Activated T-helper 1 cell treated with anti-CD3 and anti-CD28 coated beads, Interleukin-12 subunit alpha, Interleukin-12 subunit beta, Interleukin-2, Interleukin-4 antibody, amounts not matched to agents 30 ng/mL and 10 ng/mL and 1 ng/mL, durations not matched to agents 14 hours and 24 hours and 36 hours (primary cell): ENCODE data around the gene COL23A1. TPM values are rescaled to one million over a fixed set of nuclear protein-coding genes. Genes with fewer than 3 reads are reported as not detected.

Source experiments
- DNase-seq: peaks from one replicate; pipeline ENCODE4 v3.0.0; 2021; ENCODE audit warnings: low spot score
- H3K27ac Mint-ChIP-seq: one replicate; pipeline ENCODE4 v1.8.0; 2021; ENCODE audit warnings: mild to moderate bottlenecking, mixed read lengths
- H3K27me3 Mint-ChIP-seq: one replicate; pipeline ENCODE4 v1.8.0; 2022; ENCODE audit warnings: mild to moderate bottlenecking, moderate library complexity, mixed read lengths; ENCODE audit not compliant: insufficient read depth
- H3K36me3 Mint-ChIP-seq: one replicate; pipeline ENCODE4 v1.8.0; 2021; ENCODE audit warnings: low read depth, mixed read lengths
- H3K4me1 Mint-ChIP-seq: one replicate; pipeline ENCODE4 v1.8.0; 2021; ENCODE audit warnings: low read depth, mixed read lengths
- H3K4me3 Mint-ChIP-seq: one replicate; pipeline ENCODE4 v1.8.0; 2021; ENCODE audit warnings: mild to moderate bottlenecking, moderate library complexity, mixed read lengths
- H3K9me3 Mint-ChIP-seq: one replicate; pipeline ENCODE4 v1.8.0; 2021; ENCODE audit warnings: mixed read lengths
- intact Hi-C: fragments of 100-400 bp; cut with micrococcal nuclease; formaldehyde crosslinking; loops from one replicate; pipeline ENCODE4 v1.15.1; 2024
- total RNA-seq: library from RNA; stranded (reverse); gene quantifications from 2 replicates; pipeline ENCODE4 v1.2.3, GENCODE V29; 2022

Gene COL23A1
- total RNA-seq, 1 donor from 2014 or later = not detected

GRCh38 chr5:178207183-178207916 is 382.8 kb downstream of the COL23A1 start:
- H3K4me3 Mint-ChIP-seq = peak overlapping the region; percentile 88
- peak overlapping the region; percentile 36 for H3K27ac Mint-ChIP-seq
- peaks cover 47% of the 10 kb centered on the region for H3K4me1 Mint-ChIP-seq
- H3K36me3 Mint-ChIP-seq = peaks cover 65% of the 10 kb centered on the region
- peaks cover 2% of the 10 kb centered on the region for H3K27me3 Mint-ChIP-seq
- intact Hi-C loops = loop anchor here (10.0 kb wide), 2 partner anchors 1183 to 1407 kb away; partner anchors contain the start of gene ZNF346
- no peaks in the 10 kb centered on the region for H3K9me3 Mint-ChIP-seq
- DNase-seq = no peak

GRCh38 chr5:178206166-178207101 is 383.8 kb downstream of the COL23A1 start:
- H3K4me3 Mint-ChIP-seq = peak overlapping the region; percentile 88
- H3K27ac Mint-ChIP-seq = peak overlapping the region; percentile 76
- peaks cover 2% of the 10 kb centered on the region for H3K27me3 Mint-ChIP-seq
- H3K36me3 Mint-ChIP-seq = peaks cover 58% of the 10 kb centered on the region
- peaks cover 47% of the 10 kb centered on the region for H3K4me1 Mint-ChIP-seq
- DNase-seq = no peak
- intact Hi-C loops = loop anchor here (10.0 kb wide), 2 partner anchors 1182 to 1408 kb away; partner anchors contain the start of gene ZNF346
- no peaks in the 10 kb centered on the region for H3K9me3 Mint-ChIP-seq

DNA sequence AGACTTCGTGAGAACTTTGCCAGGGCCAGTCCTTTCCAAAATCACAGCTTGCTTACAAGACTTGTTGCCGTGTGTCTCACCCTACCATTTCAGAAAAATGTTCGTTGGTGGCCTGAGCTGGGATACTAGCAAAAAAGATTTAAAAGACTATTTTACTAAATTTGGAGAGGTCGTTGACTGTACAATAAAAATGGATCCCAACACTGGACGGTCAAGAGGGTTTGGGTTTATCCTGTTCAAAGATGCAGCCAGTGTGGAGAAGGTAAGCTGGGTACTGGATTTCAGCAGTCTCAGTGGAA is 384.5 kb downstream of the COL23A1 start:
- H3K9me3 Mint-ChIP-seq = no peaks in the 10 kb centered on the region
- H3K4me3 Mint-ChIP-seq = peak overlapping the region; percentile 88
- H3K27ac Mint-ChIP-seq = peak overlapping the region; percentile 76
- intact Hi-C loops = loop anchor here (10.0 kb wide), 2 partner anchors 1181 to 1409 kb away; partner anchors contain the start of gene ZNF346
- no peak for DNase-seq
- peaks cover 47% of the 10 kb centered on the region for H3K4me1 Mint-ChIP-seq
- peaks cover 2% of the 10 kb centered on the region for H3K27me3 Mint-ChIP-seq
- H3K36me3 Mint-ChIP-seq = peaks cover 50% of the 10 kb centered on the region

DNA sequence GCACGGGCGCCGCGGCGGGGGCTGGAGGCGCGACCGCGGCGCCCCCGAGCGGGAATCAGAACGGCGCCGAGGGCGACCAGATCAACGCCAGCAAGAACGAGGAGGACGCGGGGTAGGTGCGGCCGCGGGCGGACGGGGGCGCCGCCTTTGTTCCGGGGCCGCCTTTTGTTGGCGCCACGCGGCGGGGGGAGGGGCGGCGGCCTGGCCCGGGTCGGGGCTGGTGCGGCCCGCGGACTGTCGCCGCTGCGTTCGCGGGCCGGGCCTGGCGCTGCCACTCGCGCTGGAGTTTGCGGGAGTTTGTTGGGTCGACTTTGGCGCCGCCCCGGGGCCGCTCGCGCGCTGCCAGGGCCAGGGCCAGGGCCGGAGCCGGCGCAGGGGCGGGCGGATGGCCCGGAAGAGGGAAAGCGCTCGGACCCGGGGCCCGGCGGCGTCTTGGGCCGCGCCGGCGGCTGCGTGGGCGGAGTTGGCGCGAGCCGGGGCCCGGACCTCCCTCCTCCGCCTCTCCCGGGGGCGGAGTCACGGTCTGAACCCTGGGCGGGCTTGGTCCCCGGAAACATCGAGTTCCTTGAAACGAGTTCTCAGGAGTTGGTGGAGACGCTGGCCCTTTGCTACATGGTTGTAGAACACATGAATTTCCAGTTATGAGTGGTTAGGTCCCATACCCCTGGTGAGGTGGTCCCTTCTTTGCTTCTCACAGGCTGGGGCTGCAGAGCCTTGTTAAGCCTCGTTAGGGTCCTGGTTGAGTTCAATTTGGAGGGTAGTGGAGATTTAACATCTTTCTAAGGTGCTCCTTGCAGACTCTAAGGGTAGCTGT is 385.1 kb downstream of the COL23A1 start:
- peaks cover 45% of the 10 kb centered on the region for H3K36me3 Mint-ChIP-seq
- intact Hi-C loops = loop anchor here (1.0 to 10.0 kb wide), 6 partner anchors 27 to 1410 kb away; partner anchors contain the start of genes B4GALT7, PHYKPL and ZNF346
- peaks cover 2% of the 10 kb centered on the region for H3K27me3 Mint-ChIP-seq
- H3K4me3 Mint-ChIP-seq = peak overlapping the region; percentile 88
- H3K4me1 Mint-ChIP-seq = peaks cover 43% of the 10 kb centered on the region
- peak overlapping the region; percentile 34 for H3K27ac Mint-ChIP-seq
- H3K9me3 Mint-ChIP-seq = no peaks in the 10 kb centered on the region
- peak; percentile 72 for DNase-seq

GRCh38 chr5:178204182-178204934 is 385.8 kb downstream of the COL23A1 start, which contains the start of gene HNRNPAB:
Gene HNRNPAB, plus strand, starts transcription at chr5:178204533. Its CDS starts 305 bp downstream, at chr5:178204838.
- Mint-ChIP-seq H3K36me3 (peaks cover 38% of the 10 kb centered on the region), H3K4me1 (peaks cover 36% of the 10 kb centered on the region), H3K4me3 (peak within 1 kb of the TSS; percentile 99), H3K9me3 (no peaks in the 10 kb centered on the region), H3K27me3 (peaks cover 2% of the 10 kb centered on the region), H3K27ac (peak within 1 kb of the TSS; percentile 100)
- intact Hi-C loops = loop anchor here (1.0 to 10.0 kb wide), 6 partner anchors 28 to 1410 kb away; partner anchors contain the start of genes B4GALT7, PHYKPL and ZNF346
- peak; percentile 94 for DNase-seq

GRCh38 chr5:178203670-178204181 is 386.5 kb downstream of the COL23A1 start:
- Mint-ChIP-seq H3K27ac (peak overlapping the region; percentile 76), H3K27me3 (peaks cover 2% of the 10 kb centered on the region), H3K9me3 (no peaks in the 10 kb centered on the region), H3K36me3 (peaks cover 32% of the 10 kb centered on the region), H3K4me1 (peaks cover 30% of the 10 kb centered on the region), H3K4me3 (peak overlapping the region; percentile 99)
- intact Hi-C loops = loop anchor here (1.0 to 10.0 kb wide), 6 partner anchors 29 to 1411 kb away; partner anchors contain the start of genes B4GALT7, PHYKPL and ZNF346
- no peak for DNase-seq

GRCh38 chr5:178202541-178202940 is 387.7 kb downstream of the COL23A1 start:
- H3K27ac Mint-ChIP-seq = no peak overlapping the region
- H3K4me3 Mint-ChIP-seq = peak overlapping the region; percentile 64
- intact Hi-C loops = loop anchor here (10.0 kb wide), 2 partner anchors 1178 to 1412 kb away; partner anchors contain the start of gene ZNF346
- peaks cover 23% of the 10 kb centered on the region for H3K4me1 Mint-ChIP-seq
- peaks cover 2% of the 10 kb centered on the region for H3K27me3 Mint-ChIP-seq
- H3K36me3 Mint-ChIP-seq = peaks cover 25% of the 10 kb centered on the region
- DNase-seq = no peak
- H3K9me3 Mint-ChIP-seq = no peaks in the 10 kb centered on the region

DNA sequence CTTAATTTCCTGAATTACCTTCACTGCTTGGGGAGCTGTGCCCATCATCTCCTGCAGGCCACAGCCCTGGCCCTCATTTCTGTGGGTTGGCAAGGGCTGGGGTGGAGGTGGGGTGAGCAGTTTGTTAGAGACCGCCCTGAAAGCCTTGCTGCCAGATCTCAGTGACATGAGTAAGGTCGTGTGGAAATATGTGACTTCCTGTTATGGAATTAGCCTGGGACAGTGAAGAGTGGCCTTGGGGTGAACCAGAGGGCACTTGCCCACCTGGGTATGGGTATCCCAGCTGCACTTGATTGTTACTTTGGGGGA is 388.3 kb downstream of the COL23A1 start:
- H3K36me3 Mint-ChIP-seq = peaks cover 18% of the 10 kb centered on the region
- peaks cover 19% of the 10 kb centered on the region for H3K4me1 Mint-ChIP-seq
- H3K4me3 Mint-ChIP-seq = peak overlapping the region; percentile 37
- H3K27me3 Mint-ChIP-seq = peaks cover 4% of the 10 kb centered on the region
- no peak overlapping the region for H3K27ac Mint-ChIP-seq
- no peaks in the 10 kb centered on the region for H3K9me3 Mint-ChIP-seq
- no peak for DNase-seq
- intact Hi-C loops = loop anchor here (10.0 kb wide), 2 partner anchors 1177 to 1413 kb away; partner anchors contain the start of gene ZNF346

GRCh38 chr5:178201221-178201926 is 388.8 kb downstream of the COL23A1 start:
- intact Hi-C loops = loop anchor here (10.0 kb wide), 2 partner anchors 1177 to 1413 kb away; partner anchors contain the start of gene ZNF346
- Mint-ChIP-seq H3K27ac (no peak overlapping the region), H3K4me3 (no peak overlapping the region), H3K4me1 (peaks cover 14% of the 10 kb centered on the region), H3K36me3 (peaks cover 14% of the 10 kb centered on the region), H3K27me3 (peaks cover 7% of the 10 kb centered on the region), H3K9me3 (no peaks in the 10 kb centered on the region)
- DNase-seq = no peak

GRCh38 chr5:178199581-178200434 is 390.4 kb downstream of the COL23A1 start:
- H3K27me3 Mint-ChIP-seq = peaks cover 13% of the 10 kb centered on the region
- no peaks in the 10 kb centered on the region for H3K9me3 Mint-ChIP-seq
- no peak overlapping the region for H3K4me3 Mint-ChIP-seq
- intact Hi-C loops = loop anchor here (10.0 kb wide), 2 partner anchors 1175 to 1415 kb away; partner anchors contain the start of gene ZNF346
- H3K4me1 Mint-ChIP-seq = peaks cover 7% of the 10 kb centered on the region
- no peak overlapping the region for H3K27ac Mint-ChIP-seq
- no peak for DNase-seq
- H3K36me3 Mint-ChIP-seq = peaks cover 3% of the 10 kb centered on the region
